SHP77 (cell line): ENCODE results near the gene FBXL20.
A peak's percentile ranks its signal among the peaks of the same experiment; 100 is the strongest.
"Not testable (repeated sequence)": the region's sequence is repeated elsewhere in the genome, so short reads cannot be mapped to it uniquely, and the experiment has no call there.

Source experiments
- DNase-seq, 2 experiments: peaks; one replicate each; lab custom pipeline; 2025; lab: John Stamatoyannopoulos, UW

Gene FBXL20

DNA sequence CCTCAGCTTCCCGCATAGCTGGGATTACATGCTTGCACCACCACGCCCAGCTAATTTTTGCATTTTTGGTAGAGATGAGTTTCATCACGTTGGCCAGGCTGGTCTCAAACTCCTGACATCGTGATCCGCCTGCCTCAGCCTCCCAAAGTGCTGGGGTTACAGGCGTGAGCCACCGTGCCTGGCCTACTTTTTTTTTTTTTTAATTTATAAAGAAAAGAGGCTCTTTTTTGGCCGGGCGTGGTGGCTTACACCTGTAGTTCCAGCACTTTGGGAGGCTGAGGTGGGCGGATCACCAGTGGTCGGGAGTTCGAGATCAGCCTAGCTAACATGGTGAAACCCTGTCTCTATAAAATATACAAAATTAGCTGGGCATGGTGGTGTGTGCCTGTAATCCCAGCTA is 151.3 kb downstream of the FBXL20 start:
- not testable (repeated sequence) for DNase-seq

DNA sequence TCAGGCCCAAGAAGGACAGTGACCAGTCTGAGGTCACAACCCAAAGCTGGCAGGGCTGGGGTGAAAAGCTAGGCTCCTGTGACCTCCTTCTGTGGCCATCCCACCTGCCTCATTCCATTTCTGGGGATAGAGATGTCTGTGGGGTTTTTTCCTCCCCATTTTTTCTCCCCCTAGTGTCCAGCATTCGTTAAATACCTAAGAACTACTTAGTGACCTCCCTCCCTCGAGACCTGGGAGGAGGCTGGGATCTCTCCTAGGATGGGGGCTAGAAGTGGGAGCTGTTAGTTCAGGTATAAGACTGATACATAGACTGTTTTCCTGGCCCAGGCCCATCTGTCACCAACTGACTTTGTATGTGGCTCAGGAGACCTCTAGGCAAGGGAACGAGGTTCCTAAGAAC is 155.2 kb downstream of the FBXL20 start:
- DNase-seq, result no peak

DNA sequence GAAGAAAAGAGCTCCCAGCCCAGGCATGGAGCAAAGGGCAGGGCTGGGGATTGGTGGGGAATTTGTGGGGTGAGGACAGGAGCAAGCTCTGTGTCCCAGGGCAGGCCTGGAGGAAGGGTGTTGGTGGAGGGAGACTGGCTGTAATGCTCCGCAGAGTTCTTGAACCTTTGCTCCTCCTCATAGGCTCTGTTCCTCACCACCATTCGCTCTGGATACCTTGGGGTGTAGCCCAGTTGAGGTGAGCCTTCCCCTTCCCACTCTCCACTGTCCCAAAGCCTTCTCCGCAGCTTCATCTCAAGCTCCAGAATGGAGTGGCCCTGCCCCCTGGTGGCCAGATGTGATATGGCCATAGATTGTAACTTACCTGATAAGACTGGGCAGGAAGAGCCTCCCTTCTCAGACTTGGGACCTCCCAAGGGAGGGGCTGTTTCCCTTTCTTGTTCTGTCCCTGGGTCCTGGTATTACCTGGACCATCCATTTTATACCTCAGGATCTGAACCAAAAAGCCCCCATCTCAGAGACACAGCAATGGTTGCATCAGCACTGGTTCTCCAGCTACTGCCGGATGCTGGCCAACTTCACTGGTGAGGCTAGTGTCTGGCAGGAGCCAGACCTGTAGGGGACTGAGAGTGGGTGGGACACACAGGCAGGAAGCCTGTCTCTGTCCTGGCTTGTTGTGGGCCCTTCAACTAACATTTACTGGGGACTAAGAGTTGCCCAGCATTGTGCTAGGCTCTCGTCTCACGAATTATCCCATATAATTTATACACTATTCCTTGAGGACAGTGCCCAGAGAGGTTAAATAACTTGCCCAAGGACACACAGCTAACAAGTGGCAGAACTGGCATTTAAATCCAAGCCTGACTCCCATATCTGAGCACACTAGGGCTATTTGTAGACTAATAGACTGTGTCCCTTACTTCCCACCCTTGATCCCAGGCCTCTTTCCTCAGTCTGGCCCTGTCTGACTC is 156.5 kb downstream of the FBXL20 start:
- DNase-seq, result peak; percentile 69 to 72

DNA sequence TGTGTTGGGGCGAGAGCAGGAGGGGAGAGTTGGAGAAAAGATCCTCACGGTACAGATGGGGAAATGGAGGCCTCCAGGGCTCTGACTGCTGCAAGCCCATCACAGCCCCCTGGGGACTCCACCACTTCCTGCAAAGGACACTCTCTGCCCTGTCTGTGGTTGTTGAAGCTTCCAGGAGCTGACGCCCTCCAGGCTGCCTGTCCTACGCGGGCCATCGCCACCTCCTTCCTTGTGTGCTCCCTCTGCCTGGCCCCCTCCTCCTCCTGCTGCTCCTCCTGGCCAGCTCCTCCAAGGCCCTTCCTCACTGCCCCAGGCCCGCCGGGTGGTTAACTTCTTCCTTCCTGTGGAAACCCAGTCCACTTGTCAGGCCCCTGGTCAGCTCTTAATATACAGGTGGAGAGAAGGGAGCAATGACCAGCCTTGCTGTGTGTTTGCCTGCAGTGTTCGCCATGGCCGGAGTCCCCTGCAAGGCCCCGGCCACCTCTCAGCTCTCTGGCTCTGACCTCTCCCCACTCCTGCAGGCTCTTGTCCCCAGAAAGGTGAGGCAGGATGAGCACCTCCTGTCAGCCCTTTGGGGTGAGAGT is 157.3 kb downstream of the FBXL20 start:
- DNase-seq, result no peak

DNA sequence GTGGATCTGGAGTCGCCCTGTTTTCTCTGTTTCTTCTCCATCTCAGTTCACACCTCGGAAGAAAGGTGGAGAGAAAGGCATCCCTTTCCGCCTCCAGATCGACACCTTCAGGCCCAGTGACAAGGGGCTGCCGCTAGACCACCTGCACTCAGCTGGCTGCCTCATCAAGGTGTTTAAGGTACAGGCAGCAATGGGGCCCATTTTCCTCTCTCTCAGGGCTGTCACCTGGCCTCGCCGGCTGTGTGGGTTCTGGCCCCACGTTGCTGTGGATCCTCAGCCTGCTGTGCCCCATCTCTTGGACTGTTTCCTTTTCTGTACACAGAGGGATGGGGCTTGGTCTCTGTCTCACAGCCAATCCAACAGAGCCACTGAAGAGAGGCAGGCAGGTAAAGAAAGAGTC is 158.3 kb downstream of the FBXL20 start:
- no peak for DNase-seq

DNA sequence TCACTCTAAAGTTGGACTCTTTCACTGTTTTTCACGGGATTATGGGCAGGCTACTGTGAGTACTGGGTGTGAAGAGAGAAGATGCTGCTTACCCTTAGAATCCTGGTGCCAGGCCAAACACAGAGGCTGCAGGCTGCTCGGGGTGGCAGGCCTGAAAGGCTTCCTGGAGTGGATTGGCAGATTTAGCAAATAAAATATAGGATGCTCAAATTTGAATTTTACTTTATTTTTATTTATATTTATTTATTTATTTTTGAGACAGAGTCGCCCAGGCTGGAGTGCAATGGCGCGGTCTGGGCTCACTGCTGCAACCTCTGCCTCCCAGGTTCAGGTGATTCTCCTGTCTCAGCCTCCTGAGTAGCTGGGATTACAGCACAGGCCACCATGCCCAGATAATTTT is 160.8 kb downstream of the FBXL20 start:
- DNase-seq, result no peak

DNA sequence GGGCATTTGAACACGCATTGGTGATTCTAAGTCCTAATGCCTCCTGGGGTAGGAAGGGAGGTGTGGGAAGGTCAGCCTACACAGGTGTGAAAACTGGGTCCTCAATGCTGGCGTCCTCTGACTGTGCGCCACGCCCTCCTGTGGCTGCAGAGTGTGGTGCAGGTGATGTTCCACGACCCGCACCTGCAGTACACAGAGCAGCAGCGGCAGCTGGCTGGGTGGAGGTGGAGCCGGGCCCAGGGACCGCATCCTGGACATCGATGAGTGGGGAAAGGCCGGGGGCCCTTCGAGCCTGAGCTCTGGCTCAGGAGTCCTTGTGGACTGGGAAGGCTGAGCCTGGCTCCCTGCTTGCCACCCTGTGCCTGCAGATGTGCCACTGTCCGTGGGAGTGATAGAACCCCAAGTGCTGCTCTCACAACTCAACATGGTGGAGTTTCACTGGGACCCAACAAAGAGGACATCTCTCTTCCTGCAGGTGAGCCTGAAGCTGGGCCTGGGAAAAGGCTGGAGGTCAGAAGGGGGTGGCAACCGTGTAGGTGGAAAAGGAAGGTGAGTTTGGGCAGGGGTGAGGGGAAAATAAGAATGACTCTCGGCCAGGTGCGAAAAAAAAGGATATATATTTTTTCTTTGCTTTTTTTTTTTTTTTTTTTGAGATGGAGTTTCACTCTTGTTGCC is 161.6 kb downstream of the FBXL20 start:
- peak; percentile 61 to 80 for DNase-seq

DNA sequence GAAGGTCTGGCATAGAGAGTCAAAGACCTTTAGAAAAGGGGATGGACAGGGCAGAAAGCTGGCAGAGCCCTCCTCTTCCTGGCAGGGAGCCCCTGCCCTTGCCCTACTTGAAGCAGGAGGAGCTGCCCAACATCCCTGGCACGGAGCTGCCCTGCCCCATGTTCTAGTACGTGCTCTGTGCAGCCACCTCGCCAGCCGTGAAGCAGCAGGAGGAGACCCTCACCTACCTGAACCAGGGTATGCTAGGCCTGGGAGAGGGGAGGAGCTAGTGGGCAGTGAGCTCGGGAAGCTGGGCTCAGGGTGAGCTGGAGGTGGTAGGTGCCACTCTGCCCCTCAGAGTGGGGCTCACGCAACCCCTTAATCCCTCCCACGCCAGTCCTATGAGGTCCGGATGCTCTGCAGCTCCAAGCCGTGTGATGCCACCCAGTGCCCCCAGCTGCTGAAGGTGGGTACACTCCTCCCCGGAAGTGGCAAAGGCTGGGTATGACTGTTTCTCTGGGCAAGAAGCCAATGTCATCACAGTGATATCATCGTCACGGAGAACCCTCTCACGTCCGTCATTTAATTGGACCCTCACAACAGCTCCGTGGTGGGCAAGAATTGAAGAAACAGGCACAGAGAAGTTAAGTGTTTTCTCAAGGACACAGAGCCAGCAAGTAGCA is 163.0 kb downstream of the FBXL20 start:
- peak; percentile 70 to 85 for DNase-seq

DNA sequence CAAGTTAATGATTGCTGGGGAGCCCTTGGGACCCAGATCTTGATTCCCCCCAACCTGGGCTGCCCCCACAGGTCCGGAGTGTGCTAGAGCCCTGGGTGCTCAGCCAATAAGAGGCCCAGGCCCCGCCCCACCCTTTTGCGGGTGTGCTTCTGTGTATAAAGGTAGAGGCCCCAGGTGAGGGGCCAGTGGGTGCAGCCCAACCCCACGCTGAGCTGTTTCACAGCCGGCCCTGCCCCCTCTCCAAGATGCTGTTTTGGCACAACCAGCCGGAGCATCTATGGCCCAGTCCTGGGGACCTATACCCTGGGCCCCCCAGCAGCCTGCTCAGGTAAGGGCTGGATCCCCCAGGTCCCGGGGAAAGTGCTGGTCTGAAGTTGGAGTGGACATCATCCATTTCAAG is 163.8 kb downstream of the FBXL20 start:
- DNase-seq, result no peak

DNA sequence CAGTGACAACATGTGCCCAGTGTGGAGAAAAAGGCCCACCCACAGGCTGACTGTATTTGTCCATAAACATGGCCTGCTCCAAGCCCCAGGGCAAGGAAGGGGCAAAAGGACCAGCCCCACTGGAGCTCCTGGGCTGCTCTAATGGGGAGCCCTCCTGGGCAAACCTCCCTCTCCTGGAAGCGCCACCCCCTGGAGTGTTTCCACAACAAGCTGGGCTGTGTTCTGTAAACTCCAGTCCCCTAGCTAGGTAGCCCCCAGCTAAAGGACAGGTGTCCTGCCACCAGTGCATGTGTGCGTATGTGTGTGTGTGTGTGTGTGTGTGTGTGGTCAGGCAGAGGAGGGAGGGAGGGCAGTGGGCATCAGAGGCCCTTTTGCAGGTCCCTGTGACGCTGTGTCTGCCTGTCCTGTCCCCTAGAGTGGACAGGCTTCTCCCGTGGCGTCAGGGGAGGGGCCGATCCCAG is 164.4 kb downstream of the FBXL20 start:
- peak; percentile 8 to 50 for DNase-seq

DNA sequence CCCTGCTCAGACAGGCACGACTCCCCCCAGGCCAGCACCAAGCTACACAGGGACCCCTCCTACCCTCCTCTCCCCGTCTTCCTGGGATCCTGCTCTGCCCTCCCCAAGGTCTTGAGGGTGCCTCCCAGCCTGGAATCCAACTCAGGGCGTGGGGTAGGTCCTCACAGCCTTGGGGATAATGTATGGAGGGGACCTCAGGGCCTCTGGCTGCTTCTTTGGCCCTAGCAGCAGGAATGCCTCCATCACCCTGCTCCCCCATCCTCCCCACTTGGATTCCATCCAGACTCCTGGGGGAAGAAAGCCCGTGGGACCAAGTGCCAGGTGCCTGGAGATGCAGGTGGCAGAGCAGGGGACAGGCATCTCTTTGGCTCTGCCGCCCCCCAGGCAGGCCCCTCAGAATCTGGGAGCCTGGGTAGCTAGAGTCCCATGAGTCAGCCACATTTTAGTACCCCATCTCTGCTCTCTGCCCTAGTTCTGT is 164.9 kb downstream of the FBXL20 start:
- no peak for DNase-seq

DNA sequence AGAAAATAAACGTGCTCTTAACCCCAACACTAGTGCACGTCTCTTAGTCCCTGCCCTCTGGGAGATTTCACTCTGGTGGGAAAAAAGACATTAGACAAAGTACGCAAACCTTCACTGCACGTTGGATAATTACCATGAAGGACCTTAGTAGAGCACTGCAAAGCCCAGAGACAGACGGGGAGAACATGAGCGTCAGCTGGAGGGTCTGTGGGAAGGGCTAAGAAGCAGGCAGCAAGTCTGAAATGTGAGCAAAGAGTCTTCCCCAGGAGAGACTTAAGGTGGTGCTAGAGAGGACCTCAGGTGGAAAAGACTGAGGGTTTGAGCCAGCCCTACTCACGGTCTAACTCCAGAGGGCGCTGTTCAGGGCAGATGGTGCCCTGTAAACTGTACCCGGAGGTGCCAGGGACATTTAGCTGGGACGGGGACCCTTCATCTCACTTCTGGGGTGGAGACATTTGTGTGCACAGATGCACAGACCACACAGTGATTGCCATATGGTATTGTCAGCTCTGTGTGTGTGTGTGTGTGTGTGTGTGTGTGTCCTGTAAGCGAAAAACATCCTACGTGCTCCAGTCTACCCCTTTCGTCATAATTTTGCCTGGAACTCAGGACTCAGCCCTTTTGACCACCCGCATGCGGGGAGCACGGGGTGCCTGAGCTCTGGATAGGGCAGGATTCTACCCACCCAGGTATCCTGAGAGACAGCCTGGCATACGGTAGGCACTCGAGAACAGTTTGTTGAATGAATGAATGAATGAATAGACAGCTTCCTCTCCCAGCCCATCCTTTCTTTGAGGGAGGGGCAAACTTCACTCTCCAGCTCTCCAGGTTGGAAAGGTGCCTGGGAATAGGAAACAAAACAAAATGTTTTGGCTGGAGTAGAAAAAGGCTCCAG is 165.6 kb downstream of the FBXL20 start:
- peak; percentile 76 for DNase-seq

DNA sequence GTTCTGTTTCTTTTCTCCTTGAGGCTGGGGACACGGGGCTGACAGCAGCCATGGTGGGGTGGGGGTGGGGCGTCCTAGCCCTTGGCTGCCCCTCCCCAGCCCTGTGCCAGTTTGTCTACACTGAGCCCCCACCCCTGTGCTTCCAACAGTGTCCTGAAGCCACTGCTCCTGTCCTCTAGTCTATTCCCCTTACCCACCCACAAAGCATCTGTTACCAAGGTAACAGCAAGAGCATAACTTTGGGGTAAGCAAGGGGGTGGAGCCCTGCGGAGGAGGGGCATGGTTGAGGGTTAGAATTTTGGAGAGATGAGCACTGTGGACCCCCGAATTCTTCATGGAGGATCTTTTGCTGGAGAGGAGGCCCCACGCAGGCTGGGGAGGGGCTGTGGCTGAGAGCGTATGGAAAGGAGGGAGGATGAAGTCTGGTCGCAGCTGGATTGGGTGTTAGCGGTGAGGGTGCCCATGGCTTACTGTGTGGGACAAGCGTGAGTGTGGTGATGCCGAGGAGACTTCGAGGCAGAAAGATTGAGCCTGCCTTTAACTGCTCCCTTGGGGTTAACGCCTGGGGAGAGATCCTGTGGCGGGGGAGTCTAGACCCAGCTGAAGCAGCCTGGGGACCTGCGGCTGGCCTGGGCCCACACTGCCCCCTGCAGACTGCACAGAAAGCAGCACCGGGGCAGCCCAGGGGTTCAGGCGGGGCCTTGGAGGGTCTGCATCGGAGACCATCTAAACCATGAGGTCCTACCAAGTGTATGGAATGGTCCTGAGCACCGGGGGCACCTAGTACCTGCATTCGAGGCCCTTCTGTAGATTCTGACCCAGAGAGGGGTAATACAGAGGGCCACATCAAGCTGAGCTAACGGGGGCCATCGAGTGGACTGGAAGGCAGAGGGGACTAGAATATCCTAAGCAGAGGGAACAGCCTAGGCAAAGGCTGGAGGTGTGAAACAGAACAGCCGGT is 169.6 kb downstream of the FBXL20 start:
- DNase-seq, result peak; percentile 26 to 32

DNA sequence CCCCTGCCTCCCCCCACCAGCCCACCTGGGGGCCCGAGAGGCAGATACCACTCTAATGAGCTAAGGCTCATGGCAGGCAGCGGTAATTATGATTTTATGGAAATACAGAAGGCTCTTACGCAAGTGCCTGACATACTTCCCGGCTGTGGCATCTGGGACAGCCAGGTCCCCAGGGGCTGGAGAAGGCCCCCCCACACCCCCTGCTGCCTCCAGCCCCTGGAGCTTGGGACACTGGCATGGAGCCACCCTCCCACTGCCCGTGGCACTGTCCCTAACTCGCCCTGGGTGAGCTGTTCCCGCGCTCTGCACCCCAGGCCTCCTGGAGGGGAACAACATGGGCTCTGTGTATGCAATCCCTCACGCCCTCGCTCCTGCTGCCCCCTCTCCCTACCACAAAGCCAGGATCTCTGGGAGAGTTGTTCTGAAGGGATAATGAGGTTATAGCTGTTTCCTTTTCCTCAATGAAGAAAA is 170.3 kb downstream of the FBXL20 start:
- DNase-seq, result no peak

DNA sequence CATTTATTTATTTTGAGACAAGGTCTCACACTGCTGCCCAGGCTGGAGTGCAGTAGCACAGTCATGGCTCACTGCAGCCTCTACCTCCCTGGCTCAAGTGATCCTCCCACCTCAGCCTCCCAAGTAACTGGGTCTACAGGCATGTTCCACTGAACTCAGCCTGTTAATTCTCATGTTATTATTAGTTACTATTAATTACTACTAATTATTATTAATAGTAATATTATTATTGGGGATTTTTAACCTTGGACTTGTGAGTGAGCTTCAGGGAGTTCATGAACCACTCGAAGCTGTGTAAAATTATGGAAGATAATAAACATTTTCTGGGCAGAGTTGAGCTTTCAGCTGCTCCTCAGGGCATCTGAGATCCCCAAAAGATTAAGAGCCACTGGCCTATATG is 171.1 kb downstream of the FBXL20 start:
- DNase-seq, result no peak

DNA sequence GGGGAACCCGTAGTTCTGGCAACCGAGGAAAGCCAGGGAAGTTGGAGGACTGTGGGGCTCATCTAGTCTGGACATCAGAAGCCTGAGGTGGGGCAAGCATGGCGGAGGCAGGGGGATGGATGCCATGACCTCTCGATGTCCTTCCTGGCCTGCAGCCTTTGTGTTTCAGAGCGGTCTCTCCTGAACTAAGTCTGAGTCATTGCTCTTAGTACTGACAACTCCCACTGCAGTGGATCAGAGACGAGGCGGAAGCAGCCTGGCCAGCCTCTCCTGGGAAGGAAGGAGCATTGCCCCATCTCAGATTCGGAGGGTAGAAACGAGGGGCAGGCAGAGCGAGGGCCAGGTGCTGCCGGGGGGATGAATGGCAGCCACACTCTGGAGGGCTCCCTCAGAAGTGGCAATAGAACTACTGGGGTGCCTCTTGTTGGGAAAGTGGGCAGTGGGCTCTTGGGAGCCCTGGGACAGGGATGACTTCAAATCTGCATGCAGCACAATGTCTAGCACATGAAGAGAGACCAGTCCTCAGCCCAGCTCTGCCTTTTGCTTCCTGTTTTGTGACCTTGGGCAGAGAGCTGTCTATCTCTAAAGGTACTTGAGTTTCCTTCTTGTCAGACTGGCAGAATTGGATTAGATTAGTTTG is 172.0 kb downstream of the FBXL20 start:
- no peak for DNase-seq

DNA sequence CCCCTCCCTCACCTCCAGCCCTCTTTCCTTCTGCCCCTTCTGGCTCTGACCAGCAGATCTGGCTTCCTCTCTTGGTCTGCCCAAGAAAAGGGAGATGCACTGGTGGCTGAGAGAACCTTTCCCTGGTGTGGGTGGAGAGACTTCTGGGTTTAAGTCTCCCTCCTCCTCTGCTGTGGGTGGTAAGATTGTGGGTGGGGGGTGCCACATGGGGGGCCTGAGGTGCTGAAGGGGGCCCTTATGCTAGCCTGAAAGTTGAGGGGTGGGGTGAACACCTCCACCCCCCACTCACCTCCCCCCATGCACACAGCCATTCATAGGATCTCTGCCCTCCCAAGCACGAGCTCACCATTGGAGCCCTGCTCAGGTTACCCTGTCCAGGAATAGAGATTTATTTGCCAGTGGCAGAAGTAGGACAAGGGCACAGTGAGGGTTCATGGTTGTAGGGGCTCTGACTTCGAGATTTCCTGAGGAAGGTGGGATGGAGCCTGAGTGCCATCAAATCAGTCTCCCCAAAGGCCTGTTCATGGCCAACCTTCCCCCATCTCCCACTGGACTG is 174.0 kb downstream of the FBXL20 start:
- DNase-seq, result no peak

DNA sequence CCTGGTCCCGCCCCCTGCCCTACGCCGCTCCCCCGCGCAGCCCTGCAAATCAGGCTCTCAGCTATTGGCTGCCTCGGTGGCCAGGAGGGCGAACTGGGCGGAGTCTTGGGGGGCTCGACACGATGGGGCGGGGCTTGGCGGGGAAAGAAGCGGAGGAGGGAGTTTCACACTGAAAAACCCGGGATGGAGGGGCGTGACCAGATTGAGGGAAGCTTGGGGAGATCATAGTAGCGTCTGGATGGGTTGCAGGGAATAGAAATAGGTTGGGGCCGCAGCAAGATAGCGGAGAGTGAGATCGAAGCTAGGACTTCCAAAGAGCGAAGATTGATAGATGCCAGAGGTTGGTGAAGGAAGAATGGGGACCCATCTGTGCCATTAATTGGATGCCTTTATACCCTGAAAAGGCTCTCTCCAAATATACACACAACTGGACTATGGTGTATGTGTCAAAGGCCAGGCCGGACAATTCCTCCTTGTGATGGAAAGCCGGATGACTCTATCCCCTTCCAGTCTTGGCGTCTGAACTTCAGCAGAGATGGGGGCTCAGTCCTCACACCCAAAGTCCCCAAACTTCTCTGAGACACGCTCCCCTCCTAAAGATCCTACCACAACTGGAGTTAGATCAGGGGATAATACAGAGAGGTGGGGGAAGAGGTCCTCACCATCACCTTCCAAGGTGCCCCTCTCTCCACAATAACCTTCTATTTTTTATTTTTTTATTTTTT is 175.3 kb downstream of the FBXL20 start:
- peak; percentile 45 to 59 for DNase-seq
